ENCODE results near the gene KATNAL1. TPM values are rescaled to one million over a fixed set of nuclear protein-coding genes. Genes with fewer than 3 reads are reported as not detected.

The KATNAL1 gene
- total RNA-seq, 4 donors from 2014 or later, result 3.1 to 15.2 (median 4.2) TPM

DNA sequence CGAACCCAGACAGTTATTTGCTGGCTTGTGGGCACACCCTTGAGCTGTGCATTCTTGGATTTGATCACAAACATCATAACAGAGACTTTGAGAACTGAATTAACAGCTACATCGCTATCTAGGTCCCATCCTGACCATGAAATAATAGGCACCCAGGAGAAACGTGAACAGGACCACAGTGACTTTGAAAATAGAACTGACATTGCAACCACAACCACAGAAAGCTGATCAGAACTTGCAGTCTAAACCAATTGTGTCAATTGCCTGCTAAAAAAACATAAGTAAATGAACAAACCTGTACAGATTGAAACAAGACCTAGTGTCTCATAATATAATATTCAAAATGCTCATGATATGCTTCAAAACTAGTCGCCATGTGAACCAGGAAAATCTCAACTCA, 18.3 kb upstream of the KATNAL1 start:
- intact Hi-C loops (cut with DNase I; ENCODE audit: low total_unique reads), result no loop called here
- H3K4me3 ChIP-seq (ENCODE audit: low read depth, poor library complexity, severe bottlenecking), result no peak overlapping the region
- DNase-seq (ENCODE audit: low spot score in 2 of 2), result no peak
- 78 to 82% methylated on average over 4 of the region's 4 CpGs for WGBS, 2 donors
- TF ChIP-seq POLR2A (IDR thresholded peaks at IDR 0.05), result no peak

DNA sequence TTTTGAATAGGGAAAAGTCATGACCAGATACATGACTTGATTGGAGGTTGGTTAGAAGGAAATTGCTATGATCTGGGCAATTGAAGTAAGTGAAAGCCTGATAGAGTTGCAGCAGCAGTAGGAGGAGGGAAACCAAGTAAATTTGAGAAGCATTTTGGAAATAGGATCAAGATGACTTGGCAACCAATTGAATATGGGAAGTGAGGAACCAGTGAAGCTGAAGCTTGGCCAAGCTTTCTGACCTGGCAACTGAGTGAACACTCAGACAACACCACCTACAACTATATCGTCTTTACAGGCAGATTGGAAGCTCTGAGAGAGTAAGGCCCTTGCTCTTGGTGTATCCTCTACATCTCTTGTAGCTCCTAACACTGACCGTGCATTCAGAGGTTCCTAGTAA, 16.2 kb upstream of the KATNAL1 start:
- no peak for DNase-seq (ENCODE audit: low spot score in 2 of 2)
- 63 to 66% methylated on average over 2 of the region's 2 CpGs for WGBS, 2 donors
- no peak overlapping the region for H3K4me3 ChIP-seq (ENCODE audit: low read depth, poor library complexity, severe bottlenecking)
- intact Hi-C loops (cut with DNase I; ENCODE audit: low total_unique reads), result no loop called here
- TF ChIP-seq, protein P1, sequence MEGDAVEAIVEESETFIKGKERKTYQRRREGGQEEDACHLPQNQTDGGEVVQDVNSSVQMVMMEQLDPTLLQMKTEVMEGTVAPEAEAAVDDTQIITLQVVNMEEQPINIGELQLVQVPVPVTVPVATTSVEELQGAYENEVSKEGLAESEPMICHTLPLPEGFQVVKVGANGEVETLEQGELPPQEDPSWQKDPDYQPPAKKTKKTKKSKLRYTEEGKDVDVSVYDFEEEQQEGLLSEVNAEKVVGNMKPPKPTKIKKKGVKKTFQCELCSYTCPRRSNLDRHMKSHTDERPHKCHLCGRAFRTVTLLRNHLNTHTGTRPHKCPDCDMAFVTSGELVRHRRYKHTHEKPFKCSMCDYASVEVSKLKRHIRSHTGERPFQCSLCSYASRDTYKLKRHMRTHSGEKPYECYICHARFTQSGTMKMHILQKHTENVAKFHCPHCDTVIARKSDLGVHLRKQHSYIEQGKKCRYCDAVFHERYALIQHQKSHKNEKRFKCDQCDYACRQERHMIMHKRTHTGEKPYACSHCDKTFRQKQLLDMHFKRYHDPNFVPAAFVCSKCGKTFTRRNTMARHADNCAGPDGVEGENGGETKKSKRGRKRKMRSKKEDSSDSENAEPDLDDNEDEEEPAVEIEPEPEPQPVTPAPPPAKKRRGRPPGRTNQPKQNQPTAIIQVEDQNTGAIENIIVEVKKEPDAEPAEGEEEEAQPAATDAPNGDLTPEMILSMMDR (IDR thresholded peaks at IDR 0.05), result no peak
- TF ChIP-seq POLR2A (IDR thresholded peaks at IDR 0.05), result no peak

DNA sequence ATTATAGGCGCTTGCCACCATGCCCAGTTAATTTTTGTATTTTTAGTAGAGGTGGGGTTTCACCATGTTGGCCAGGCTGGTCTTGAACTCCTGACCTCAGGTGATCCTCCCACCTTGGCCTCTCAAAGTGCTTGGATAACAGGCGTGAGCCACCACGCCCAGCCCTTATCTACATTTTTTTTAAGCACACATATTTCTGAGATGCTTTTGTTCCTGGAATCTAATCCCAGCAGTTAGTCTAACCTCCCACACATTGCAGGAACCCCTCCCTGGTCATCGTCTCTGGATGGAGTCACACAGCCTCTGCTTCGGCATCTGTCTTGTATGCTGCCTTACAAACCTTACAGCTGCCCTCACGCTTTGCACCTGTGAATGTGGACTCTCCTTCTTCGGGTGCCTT, 15.1 kb upstream of the KATNAL1 start:
- intact Hi-C loops (cut with DNase I; ENCODE audit: low total_unique reads), result no loop called here
- TF ChIP-seq POLR2A (IDR thresholded peaks at IDR 0.05), result no peak
- TF ChIP-seq, protein P1 (IDR thresholded peaks at IDR 0.05), result no peak
- 85 to 90% methylated on average over 7 of the region's 7 CpGs for WGBS, 2 donors
- DNase-seq (ENCODE audit: low spot score in 2 of 2), result no peak
- no peak overlapping the region for H3K4me3 ChIP-seq (ENCODE audit: low read depth, poor library complexity, severe bottlenecking)

DNA sequence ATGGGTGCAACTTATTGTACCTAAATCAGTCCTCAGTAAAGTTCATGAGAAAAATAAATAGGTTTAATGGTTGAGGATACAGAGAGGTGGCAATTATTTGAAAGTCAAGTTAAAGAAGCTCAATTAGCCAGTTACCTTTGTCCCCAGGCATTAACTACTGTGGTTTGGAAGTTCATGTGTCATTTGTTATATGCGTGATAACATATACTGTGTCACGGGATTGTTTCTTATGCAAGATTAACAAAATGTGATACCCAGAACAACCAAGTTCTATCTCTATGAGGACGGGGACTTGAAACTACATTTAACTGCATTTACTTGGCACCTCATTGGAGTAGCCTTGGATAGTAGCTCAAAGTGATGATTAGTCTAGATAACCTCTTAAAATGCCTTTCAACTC, 13.9 kb upstream of the KATNAL1 start:
- intact Hi-C loops (cut with DNase I; ENCODE audit: low total_unique reads), result no loop called here
- no peak for DNase-seq (ENCODE audit: low spot score in 2 of 2)
- no peak overlapping the region for H3K4me3 ChIP-seq (ENCODE audit: low read depth, poor library complexity, severe bottlenecking)
- TF ChIP-seq, protein P1 (IDR thresholded peaks at IDR 0.05), result no peak
- no peak for TF ChIP-seq POLR2A (IDR thresholded peaks at IDR 0.05)
- 94% methylated on average over 3 of the region's 3 CpGs for WGBS, 2 donors

DNA sequence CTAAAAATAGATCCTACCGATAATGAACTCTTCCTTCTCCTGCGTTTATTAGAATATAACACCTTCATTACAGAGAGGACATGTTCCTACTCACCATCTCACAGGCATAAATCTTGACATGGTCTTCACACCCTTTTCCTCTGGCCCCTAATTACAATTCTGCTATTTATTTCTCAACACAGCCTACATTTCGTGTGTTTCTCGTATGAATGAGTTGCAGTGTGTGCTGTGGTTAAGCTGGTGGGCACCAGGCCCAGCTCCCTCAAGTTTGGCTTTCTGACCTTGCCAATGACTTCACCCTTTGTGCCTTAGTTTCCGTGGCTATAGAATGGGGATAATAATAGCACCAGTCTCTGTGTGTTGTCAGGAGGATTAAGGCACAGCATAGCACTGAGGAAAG, 12.3 kb upstream of the KATNAL1 start:
- no peak overlapping the region for H3K4me3 ChIP-seq (ENCODE audit: low read depth, poor library complexity, severe bottlenecking)
- TF ChIP-seq, protein P1 (IDR thresholded peaks at IDR 0.05), result no peak
- TF ChIP-seq POLR2A (IDR thresholded peaks at IDR 0.05), result no peak

DNA sequence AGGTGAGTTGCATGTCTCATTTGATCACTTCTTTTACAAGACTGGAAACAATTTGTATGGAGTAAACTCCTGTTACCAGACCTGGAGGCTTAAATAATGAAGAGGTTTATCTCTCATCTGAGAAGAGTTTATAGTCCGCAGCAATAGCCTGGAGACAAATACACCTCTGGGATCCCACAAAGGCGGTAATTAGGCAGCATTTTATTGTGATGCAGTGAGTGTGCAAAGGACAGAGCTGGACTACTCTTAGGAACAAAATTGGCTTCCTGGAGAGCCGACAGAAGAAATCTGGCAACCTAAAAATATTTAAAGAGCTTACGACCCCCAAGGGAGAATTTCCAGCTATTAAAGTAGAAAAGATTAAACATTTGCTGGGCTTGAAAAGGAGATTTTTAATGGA, 11.8 kb upstream of the KATNAL1 start:
- intact Hi-C loops (cut with DNase I; ENCODE audit: low total_unique reads), result no loop called here
- no peak overlapping the region for H3K4me3 ChIP-seq (ENCODE audit: low read depth, poor library complexity, severe bottlenecking)
- TF ChIP-seq, protein P1 (IDR thresholded peaks at IDR 0.05), result no peak
- TF ChIP-seq POLR2A (IDR thresholded peaks at IDR 0.05), result no peak
- 30 to 45% methylated on average over 4 of the region's 4 CpGs for WGBS, 2 donors
- no peak for DNase-seq (ENCODE audit: low spot score in 2 of 2)

More for the DNA sequence above, 12.3 kb upstream of the KATNAL1 start:
- no peak for DNase-seq (ENCODE audit: low spot score in 2 of 2)
- WGBS, 2 donors, result 33 to 41% methylated on average over 5 of the region's 5 CpGs
- intact Hi-C loops (cut with DNase I; ENCODE audit: low total_unique reads), result no loop called here
